Panc1 (cell line): Measurements from ENCODE around the gene TRIM25. TPM values are rescaled to one million over a fixed set of nuclear protein-coding genes. Genes with fewer than 3 reads are reported as not detected.

ENCODE experiments used
- ATAC-seq: fragments of 200-7000 bp; cut with Tn5 transposase; 2 replicates; pipeline ENCODE4 v1.9.1; 2020; ENCODE audit warnings: mild to moderate bottlenecking, moderate library complexity
- BruUV-seq: library from RNA; stranded (reverse); fragments of 400-500 nt; replicated peaks from 2 replicates; lab custom pipeline; 2021; lab: Mats Ljungman, UMichigan
- CTCF ChIA-PET: fragments of 300-600 bp; sonication (Branson Sonifier 250); formaldehyde crosslinking; loops from one replicate; lab custom pipeline; 2022; ENCODE audit warnings: antibody characterized with exemption; lab: Charles Lee
- POLR2A ChIA-PET: fragments of 300-600 bp; sonication (Branson Sonifier 250); formaldehyde crosslinking; loops from one replicate; lab custom pipeline; 2022; ENCODE audit warnings: antibody characterized with exemption; lab: Charles Lee
- DNase-seq: peaks from one replicate; pipeline ENCODE4 v3.0.0-alpha.2; 2010; ENCODE audit warnings: low read depth, low spot score
- H3K27ac ChIP-seq: 2 replicates; pipeline ENCODE4 v1.5.1; 2011; ENCODE audit warnings: mild to moderate bottlenecking, low read length, inconsistent platforms
- H3K27me3 ChIP-seq: fragments of 200-500 bp; sonication (Bioruptor generic); 2 replicates; pipeline ENCODE4 v1.6.0; 2014; ENCODE audit warnings: low read length, inconsistent platforms; ENCODE audit not compliant: control insufficient read depth, insufficient read depth
- H3K36me3 ChIP-seq: fragments of 200-500 bp; sonication (Bioruptor generic); 2 replicates; pipeline ENCODE4 v1.5.1; 2014; ENCODE audit warnings: inconsistent platforms, mild to moderate bottlenecking, low read length, moderate library complexity; ENCODE audit not compliant: control insufficient read depth, insufficient read depth
- H3K4me1 ChIP-seq: 2 replicates; pipeline ENCODE4 v1.5.1; 2011; ENCODE audit warnings: inconsistent platforms, mild to moderate bottlenecking, low read length, moderate library complexity; ENCODE audit not compliant: control insufficient read depth, insufficient read depth
- H3K4me3 ChIP-seq, 2 experiments: 2 replicates each; pipeline ENCODE4 v1.5.1; 2011 to 2012; ENCODE audit warnings: low read depth in 2 of 2, low read length in 2 of 2, mild to moderate bottlenecking in 2 of 2, inconsistent platforms in 1 of 2, moderate library complexity in 1 of 2
- H3K9me3 ChIP-seq: fragments of 200-500 bp; sonication (Bioruptor generic); 2 replicates; pipeline ENCODE4 v1.5.1; 2014; ENCODE audit warnings: low read depth, mild to moderate bottlenecking, inconsistent platforms, low read length, moderate library complexity; ENCODE audit not compliant: control insufficient read depth, insufficient read depth
- POLR2AphosphoS5 ChIP-seq: IDR thresholded peaks from 2 replicates; pipeline ENCODE4 v1.6.1; 2012; ENCODE audit warnings: mild to moderate bottlenecking, low read depth, low read length, moderate library complexity
- SIN3A ChIP-seq: IDR thresholded peaks from 2 replicates; pipeline ENCODE4 v1.6.1; 2012; ENCODE audit warnings: low read depth, mild to moderate bottlenecking, low read length, moderate library complexity, borderline replicate concordance; ENCODE audit not compliant: insufficient read depth
- TCF7L2 ChIP-seq: IDR thresholded peaks from 2 replicates; pipeline ENCODE4 v1.6.1; 2011; ENCODE audit warnings: mild to moderate bottlenecking, low read depth, low read length, inconsistent platforms
- in situ Hi-C: cut with HindIII; loops from 2 replicates; pipeline ENCODE4 v1.10.0; 2016; ENCODE audit warnings: low sequenced_read_pairs, low pct_unique_long_range_greater_than_20kb
- intact Hi-C: fragments of 100-400 bp; cut with micrococcal nuclease; formaldehyde crosslinking; loops from one replicate; pipeline ENCODE4 v1.10.0; 2022; ENCODE audit not compliant: unreplicated experiment
- total RNA-seq: library from RNA; stranded (reverse); gene quantifications from one replicate; pipeline ENCODE4 v1.2.1, GENCODE V29; 2021; ENCODE audit not compliant: unreplicated experiment
- TF ChIP-seq, protein P1 (sequence below), 2 experiments: IDR thresholded peaks; 2 replicates each; pipeline ENCODE4 v1.6.1; 2011 to 2012; ENCODE audit warnings: low read depth in 2 of 2, control low read depth in 1 of 2, low read length in 1 of 2, mild to moderate bottlenecking in 1 of 2, moderate library complexity in 1 of 2; ENCODE audit not compliant: insufficient read depth in 1 of 2
- TF ChIP-seq, protein P2 (sequence below): fragments of 450-650 bp; IDR thresholded peaks from 2 replicates; pipeline ENCODE4 v1.5.1; 2017; ENCODE audit warnings: mild to moderate bottlenecking

The TRIM25 gene
- total RNA-seq, 1 experiment from 2014 or later: 73.2 TPM

DNA sequence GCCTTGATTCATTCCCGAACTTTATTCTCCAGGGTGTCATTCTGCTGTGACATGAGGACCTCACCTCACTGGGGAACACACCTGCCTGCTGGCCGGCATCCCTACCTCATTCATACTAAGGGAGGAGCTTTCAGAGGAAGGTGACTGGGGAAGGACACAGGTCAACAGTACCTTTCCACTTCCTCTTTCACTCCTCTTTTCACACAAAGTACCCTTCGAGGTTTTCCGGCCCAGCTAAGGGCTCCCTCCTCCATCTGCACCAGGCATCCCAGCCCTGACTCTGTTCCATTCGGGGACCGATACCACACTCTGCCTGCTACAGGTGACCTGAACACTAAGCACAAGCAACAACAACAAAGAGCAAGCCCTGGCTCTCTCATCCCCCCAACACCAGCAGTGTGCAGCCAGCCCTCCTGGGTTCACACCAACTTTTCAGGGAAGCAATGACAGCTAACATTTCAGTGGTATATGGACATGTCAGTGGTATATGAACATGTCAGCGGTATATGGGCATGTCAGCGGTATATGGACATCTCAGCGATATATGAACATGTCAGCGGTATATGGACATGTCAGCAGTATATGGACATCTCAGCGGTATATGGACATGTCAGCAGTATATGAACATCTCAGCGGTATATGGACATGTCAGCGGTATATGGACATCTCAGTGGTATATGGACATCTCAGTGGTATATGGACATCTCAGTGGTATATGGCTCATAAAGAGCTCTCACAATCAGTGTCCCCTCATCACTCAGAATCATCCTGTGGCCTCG lies 16.0 kb downstream of the TRIM25 start:
- ATAC-seq: no peak
- H3K36me3 ChIP-seq: peaks cover 10% of the 10 kb centered on the region
- no peak overlapping the region for H3K27ac ChIP-seq
- TF ChIP-seq, protein P1, sequence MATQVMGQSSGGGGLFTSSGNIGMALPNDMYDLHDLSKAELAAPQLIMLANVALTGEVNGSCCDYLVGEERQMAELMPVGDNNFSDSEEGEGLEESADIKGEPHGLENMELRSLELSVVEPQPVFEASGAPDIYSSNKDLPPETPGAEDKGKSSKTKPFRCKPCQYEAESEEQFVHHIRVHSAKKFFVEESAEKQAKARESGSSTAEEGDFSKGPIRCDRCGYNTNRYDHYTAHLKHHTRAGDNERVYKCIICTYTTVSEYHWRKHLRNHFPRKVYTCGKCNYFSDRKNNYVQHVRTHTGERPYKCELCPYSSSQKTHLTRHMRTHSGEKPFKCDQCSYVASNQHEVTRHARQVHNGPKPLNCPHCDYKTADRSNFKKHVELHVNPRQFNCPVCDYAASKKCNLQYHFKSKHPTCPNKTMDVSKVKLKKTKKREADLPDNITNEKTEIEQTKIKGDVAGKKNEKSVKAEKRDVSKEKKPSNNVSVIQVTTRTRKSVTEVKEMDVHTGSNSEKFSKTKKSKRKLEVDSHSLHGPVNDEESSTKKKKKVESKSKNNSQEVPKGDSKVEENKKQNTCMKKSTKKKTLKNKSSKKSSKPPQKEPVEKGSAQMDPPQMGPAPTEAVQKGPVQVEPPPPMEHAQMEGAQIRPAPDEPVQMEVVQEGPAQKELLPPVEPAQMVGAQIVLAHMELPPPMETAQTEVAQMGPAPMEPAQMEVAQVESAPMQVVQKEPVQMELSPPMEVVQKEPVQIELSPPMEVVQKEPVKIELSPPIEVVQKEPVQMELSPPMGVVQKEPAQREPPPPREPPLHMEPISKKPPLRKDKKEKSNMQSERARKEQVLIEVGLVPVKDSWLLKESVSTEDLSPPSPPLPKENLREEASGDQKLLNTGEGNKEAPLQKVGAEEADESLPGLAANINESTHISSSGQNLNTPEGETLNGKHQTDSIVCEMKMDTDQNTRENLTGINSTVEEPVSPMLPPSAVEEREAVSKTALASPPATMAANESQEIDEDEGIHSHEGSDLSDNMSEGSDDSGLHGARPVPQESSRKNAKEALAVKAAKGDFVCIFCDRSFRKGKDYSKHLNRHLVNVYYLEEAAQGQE (IDR thresholded peaks at IDR 0.05; ENCODE audit: insufficient read depth in 1 of 2, low read depth in 2 of 2, low read length in 1 of 2): no peak
- no peak for TF ChIP-seq SIN3A
- TF ChIP-seq TCF7L2: no peak
- no peak for TF ChIP-seq POLR2AphosphoS5
- no peak overlapping the region for H3K4me3 ChIP-seq
- ChIA-PET POLR2A (no interaction called here), CTCF (no interaction called here)
- DNase-seq: no peak
- in situ Hi-C loops: no loop called here
- H3K4me1 ChIP-seq: no peaks in the 10 kb centered on the region
- H3K9me3 ChIP-seq: no peaks in the 10 kb centered on the region
- no TSS peak for BruUV-seq
- no peaks in the 10 kb centered on the region for H3K27me3 ChIP-seq
- intact Hi-C loops: no loop called here

DNA sequence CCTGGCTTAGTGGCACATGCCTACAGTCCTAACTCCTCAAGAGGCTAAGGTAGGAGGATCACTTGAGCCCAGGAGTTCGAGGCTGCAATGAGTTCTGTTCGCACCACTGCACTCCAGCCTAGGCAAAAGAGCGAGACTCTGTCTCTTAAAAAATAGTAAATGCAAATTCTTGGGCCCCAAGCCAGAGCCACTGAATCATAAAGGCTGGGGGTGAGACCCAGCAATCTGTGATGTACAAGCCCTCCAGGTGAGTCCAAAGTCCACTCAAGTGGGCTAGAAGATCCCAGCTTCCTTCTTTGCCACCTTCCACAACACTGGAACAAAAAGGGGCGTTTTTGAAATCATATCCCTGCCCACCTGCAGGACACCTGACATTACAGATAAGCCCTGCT lies 16.9 kb downstream of the TRIM25 start:
- CTCF ChIA-PET: no interaction called here
- no peaks in the 10 kb centered on the region for H3K27me3 ChIP-seq
- H3K4me3 ChIP-seq: no peak overlapping the region
- intact Hi-C loops (no loop called here), in situ Hi-C loops (no loop called here)
- no peaks in the 10 kb centered on the region for H3K4me1 ChIP-seq
- BruUV-seq: TSS peak; percentile 40
- no peak for DNase-seq
- H3K9me3 ChIP-seq: no peaks in the 10 kb centered on the region
- no peak overlapping the region for H3K27ac ChIP-seq
- ATAC-seq: no peak
- TF ChIP-seq SIN3A: no peak
- no peak for TF ChIP-seq POLR2AphosphoS5
- TF ChIP-seq, protein P2, sequence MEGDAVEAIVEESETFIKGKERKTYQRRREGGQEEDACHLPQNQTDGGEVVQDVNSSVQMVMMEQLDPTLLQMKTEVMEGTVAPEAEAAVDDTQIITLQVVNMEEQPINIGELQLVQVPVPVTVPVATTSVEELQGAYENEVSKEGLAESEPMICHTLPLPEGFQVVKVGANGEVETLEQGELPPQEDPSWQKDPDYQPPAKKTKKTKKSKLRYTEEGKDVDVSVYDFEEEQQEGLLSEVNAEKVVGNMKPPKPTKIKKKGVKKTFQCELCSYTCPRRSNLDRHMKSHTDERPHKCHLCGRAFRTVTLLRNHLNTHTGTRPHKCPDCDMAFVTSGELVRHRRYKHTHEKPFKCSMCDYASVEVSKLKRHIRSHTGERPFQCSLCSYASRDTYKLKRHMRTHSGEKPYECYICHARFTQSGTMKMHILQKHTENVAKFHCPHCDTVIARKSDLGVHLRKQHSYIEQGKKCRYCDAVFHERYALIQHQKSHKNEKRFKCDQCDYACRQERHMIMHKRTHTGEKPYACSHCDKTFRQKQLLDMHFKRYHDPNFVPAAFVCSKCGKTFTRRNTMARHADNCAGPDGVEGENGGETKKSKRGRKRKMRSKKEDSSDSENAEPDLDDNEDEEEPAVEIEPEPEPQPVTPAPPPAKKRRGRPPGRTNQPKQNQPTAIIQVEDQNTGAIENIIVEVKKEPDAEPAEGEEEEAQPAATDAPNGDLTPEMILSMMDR: no peak
- TF ChIP-seq, protein P1 (IDR thresholded peaks at IDR 0.05; ENCODE audit: insufficient read depth in 1 of 2, low read depth in 2 of 2, low read length in 1 of 2): no peak
- no peak for TF ChIP-seq TCF7L2
- peaks cover 12% of the 10 kb centered on the region for H3K36me3 ChIP-seq
- POLR2A ChIA-PET: no interaction called here
